Kidney (tissue), 14 donors: ENCODE measurements around the gene PRUNE2. TPM values are rescaled to one million over a fixed set of nuclear protein-coding genes. Genes with fewer than 3 reads are reported as not detected.

Experiments
- DNase-seq, 5 donors: peaks; one replicate each; pipeline ENCODE4 v3.0.0-alpha.2; 2013 to 2020
- FAIRE-seq: peaks from 2 replicates; lab custom pipeline; 2012; peaks lifted over from hg19 to GRCh38; lab: Jason Lieb, UNC
- H3K27ac ChIP-seq, 2 donors: one replicate each; pipeline ENCODE4 v1.7.0; 2013; ENCODE audit warnings: low read depth in 2 of 2, low read length in 2 of 2, inconsistent platforms in 1 of 2
- H3K27me3 ChIP-seq: one replicate; pipeline ENCODE4 v1.7.1; 2013; ENCODE audit warnings: low read length, inconsistent platforms; ENCODE audit not compliant: control insufficient read depth, insufficient read depth
- H3K36me3 ChIP-seq, 3 donors: one replicate each; pipeline versions ENCODE4 v1.7.0 to v1.7.1; 2013; ENCODE audit warnings: low read length in 3 of 3, control low read depth in 1 of 3, inconsistent platforms in 1 of 3; ENCODE audit not compliant: insufficient read depth in 3 of 3, control insufficient read depth in 2 of 3
- H3K4me1 ChIP-seq, 3 donors: one replicate each; pipeline versions ENCODE4 v1.7.0 to v1.7.1; 2013; ENCODE audit warnings: low read length in 3 of 3, inconsistent platforms in 1 of 3, low read depth in 1 of 3; ENCODE audit not compliant: control insufficient read depth in 2 of 3, insufficient read depth in 2 of 3
- H3K4me3 ChIP-seq, 3 donors: one replicate each; pipeline versions ENCODE4 v1.7.0 to v1.8.1; 2013; ENCODE audit warnings: low read length in 3 of 3, control low read depth in 1 of 3, inconsistent platforms in 1 of 3
- H3K9ac ChIP-seq, 3 donors: one replicate each; pipeline versions ENCODE4 v1.7.0 to v1.7.1; 2013; ENCODE audit warnings: low read length in 3 of 3, control low read depth in 1 of 3, inconsistent platforms in 1 of 3
- H3K9me3 ChIP-seq, 3 donors: one replicate each; pipeline versions ENCODE4 v1.7.0 to v1.7.1; 2013; ENCODE audit warnings: low read length in 3 of 3, control low read depth in 1 of 3, inconsistent platforms in 1 of 3; ENCODE audit not compliant: control insufficient read depth in 2 of 3, insufficient read depth in 1 of 3
- intact Hi-C: fragments of 100-400 bp; cut with DNase I; formaldehyde crosslinking; loops from one replicate; pipeline ENCODE4 v1.11.1; 2022
- polyA plus RNA-seq: library from polyadenylated mRNA; stranded (reverse); fragments of 350-450 nt; fragmentation: Illumina TruSeq; extraction: RNeasy Lipid Tissue Mini Kit (QIAGEN cat#74804); gene quantifications from one replicate; pipeline ENCODE4 v1.2.3, GENCODE V29; 2014; ENCODE audit warnings: low read depth, low replicate concordance; ENCODE audit not compliant: insufficient read depth
- total RNA-seq: library from RNA; stranded (reverse); fragmentation: NEBNext Ultra II Directional; extraction: Animal tissue kit (Norgen Biotek cat#: 25700); gene quantifications from one replicate; pipeline ENCODE4 v1.2.1, GENCODE V29; 2021
- TF ChIP-seq, protein P1 (sequence below): IDR thresholded peaks from 3 replicates; pipeline ENCODE4 v1.5.1; 2012; ENCODE audit warnings: mild to moderate bottlenecking, moderate library complexity, borderline replicate concordance; ENCODE audit not compliant: insufficient read depth; ENCODE audit errors: extremely low read depth
- donor health status: control.
- donor health status: control.
- donor health status: control.
- donor health status: control.
- donor health status: control.
- donor health status: DM: yes; HTN: yes; CAD: no.
- donor health status: Normal renal cell carcinoma (clear cell type).

PRUNE2 gene
- total and polyA plus RNA-seq, 2 donors from 2014 or later: 12.6 to 65.1 TPM

GRCh38 chr9:76717176-76717575 lies 188.7 kb downstream of the PRUNE2 start:
- Histone ChIP-seq H3K27me3 (no peaks in the 10 kb centered on the region), H3K9ac (no peak overlapping the region), H3K4me1 (no peaks in the 10 kb centered on the region), H3K9me3 (no peaks in the 10 kb centered on the region), H3K27ac (no peak overlapping the region), H3K4me3 (no peak overlapping the region), H3K36me3 (no peaks in the 10 kb centered on the region)
- TF ChIP-seq, protein P1, sequence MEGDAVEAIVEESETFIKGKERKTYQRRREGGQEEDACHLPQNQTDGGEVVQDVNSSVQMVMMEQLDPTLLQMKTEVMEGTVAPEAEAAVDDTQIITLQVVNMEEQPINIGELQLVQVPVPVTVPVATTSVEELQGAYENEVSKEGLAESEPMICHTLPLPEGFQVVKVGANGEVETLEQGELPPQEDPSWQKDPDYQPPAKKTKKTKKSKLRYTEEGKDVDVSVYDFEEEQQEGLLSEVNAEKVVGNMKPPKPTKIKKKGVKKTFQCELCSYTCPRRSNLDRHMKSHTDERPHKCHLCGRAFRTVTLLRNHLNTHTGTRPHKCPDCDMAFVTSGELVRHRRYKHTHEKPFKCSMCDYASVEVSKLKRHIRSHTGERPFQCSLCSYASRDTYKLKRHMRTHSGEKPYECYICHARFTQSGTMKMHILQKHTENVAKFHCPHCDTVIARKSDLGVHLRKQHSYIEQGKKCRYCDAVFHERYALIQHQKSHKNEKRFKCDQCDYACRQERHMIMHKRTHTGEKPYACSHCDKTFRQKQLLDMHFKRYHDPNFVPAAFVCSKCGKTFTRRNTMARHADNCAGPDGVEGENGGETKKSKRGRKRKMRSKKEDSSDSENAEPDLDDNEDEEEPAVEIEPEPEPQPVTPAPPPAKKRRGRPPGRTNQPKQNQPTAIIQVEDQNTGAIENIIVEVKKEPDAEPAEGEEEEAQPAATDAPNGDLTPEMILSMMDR: no peak
- DNase-seq (no peak), FAIRE-seq (no peak)
- intact Hi-C loops: no loop called here

DNA sequence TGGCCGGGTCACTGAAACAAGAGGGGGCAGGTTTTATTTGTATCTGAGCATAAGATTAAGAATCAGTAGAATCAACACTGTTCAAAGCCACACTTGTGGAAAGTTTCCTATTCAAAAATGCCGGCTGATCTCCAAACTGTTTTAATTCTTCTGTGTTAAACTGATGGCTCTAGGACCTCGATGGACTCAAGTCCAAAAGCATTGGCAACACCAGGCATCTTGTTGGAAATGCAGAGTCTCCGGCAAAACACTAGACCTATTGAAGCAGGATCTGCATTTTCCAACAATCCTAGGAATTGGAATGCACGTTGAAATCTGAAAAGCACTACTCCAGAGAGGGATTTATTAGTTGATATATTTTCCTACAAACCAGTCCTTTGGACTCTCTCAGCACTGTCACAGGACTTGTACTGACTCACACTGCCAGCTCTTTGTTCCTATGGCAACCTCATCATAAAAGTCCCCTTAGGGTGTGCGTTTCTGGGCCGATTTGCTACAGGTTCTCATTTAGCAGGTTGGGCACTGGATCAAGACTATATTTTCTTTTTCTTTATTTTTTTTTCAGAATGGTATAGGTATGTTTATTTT lies 189.7 kb downstream of the PRUNE2 start:
- no peaks in the 10 kb centered on the region for H3K27me3 ChIP-seq
- H3K9ac ChIP-seq: no peak overlapping the region
- intact Hi-C loops: no loop called here
- no peak for FAIRE-seq
- H3K9me3 ChIP-seq: no peaks in the 10 kb centered on the region
- no peak for DNase-seq
- no peaks in the 10 kb centered on the region for H3K36me3 ChIP-seq
- H3K4me3 ChIP-seq: no peak overlapping the region
- no peak overlapping the region for H3K27ac ChIP-seq
- TF ChIP-seq, protein P1: no peak
- no peaks in the 10 kb centered on the region for H3K4me1 ChIP-seq

DNA sequence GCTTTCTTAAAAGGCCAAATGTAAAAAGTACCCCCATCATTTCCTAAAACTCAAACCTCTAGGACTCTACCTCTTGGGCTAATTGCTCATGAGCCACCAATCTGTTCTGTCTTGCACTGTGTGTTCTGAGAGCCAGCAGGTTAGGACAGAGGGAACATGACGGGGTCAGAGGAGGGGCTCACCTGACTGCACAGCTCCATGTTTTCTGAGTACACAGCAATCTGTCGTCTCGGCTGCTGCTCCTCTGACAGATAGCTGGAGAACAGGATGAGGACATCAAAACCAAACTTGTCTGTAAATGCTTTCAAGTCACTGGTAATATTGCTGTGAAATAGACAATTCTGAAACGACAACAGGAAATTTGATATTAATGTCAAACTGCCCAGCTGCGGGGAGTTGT lies 192.5 kb downstream of the PRUNE2 start:
- H3K27ac ChIP-seq: no peak overlapping the region
- TF ChIP-seq, protein P1: no peak
- H3K27me3 ChIP-seq: no peaks in the 10 kb centered on the region
- H3K36me3 ChIP-seq: peaks cover 0 to 3% (median 0%) of the 10 kb centered on the region in 3 donors
- DNase-seq (peak in 3 of 5 donors; percentile 44 to 56 (median 56)), FAIRE-seq (no peak)
- no peak overlapping the region for H3K9ac ChIP-seq
- H3K9me3 ChIP-seq: no peaks in the 10 kb centered on the region
- H3K4me3 ChIP-seq: no peak overlapping the region
- no peaks in the 10 kb centered on the region for H3K4me1 ChIP-seq
- intact Hi-C loops: no loop called here
